HG03439 (cell line): ENCODE data around the gene SMYD3.

Source experiments
- ATAC-seq: cut with Tn5 transposase; IDR thresholded peaks from one replicate; pipeline ENCODE4 v1.9.1; 2021; ENCODE audit warnings: mild to moderate bottlenecking, moderate library complexity; ENCODE audit not compliant: unreplicated experiment

SMYD3 gene

DNA sequence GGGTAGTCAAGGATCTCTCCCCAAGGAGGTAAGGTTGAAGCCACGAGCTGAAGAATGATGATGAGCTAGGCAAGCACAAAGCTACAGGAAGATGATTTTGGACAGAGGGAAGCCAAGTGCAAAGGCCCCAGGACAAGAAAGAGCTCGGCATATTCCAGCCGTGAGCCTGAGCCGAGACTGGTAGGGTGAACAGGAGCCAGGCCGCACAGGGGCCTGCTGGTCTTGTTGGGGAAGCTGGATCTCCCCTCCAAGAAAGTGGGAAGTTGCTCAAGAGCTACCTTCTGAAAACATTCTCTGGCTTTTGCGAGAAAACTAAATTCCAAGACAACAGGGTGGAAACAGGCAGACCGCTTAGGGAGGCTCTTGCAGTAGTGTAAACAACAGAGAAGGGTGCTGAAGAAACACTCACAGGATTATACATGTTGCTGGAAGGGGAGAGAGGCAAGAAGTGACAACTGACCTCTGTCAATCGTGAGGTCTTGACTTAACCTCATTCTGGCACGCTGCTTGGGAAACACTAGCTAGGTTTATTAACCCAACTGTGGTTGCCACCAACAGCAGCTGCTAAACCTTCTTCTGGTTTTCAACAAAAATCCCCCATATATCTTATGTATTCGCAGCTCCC lies 625.2 kb downstream of the SMYD3 start:
- no peak for ATAC-seq

DNA sequence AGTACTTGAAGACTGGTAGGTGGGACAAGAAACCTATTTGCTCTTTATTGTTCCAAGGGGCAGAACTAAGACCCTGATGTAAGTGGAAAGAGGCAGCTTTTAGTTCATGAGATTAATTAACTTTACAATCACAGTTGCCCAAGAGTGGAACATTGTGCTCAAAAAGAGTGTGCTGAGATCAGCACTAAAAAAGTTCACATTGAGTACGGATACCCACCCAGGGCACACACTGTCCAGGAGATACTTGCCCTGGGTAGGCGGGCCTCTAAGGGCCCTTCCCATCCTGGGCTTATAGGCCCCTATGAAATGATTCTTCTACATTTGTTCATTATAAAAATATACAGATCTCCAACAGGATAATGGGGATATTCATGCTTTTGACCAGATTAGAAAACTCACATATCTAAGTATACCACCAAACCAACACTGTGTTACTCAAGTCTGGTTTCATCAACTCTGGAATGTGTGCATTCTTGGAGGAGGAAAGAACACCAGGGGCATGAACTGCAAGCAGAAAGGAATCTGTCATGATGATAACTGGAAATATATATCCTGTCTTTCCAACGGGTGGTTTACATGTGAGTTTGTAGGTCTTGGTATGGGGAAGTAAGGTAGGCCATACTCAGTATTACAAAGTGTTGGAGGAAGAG lies 626.2 kb downstream of the SMYD3 start:
- ATAC-seq = no peak

DNA sequence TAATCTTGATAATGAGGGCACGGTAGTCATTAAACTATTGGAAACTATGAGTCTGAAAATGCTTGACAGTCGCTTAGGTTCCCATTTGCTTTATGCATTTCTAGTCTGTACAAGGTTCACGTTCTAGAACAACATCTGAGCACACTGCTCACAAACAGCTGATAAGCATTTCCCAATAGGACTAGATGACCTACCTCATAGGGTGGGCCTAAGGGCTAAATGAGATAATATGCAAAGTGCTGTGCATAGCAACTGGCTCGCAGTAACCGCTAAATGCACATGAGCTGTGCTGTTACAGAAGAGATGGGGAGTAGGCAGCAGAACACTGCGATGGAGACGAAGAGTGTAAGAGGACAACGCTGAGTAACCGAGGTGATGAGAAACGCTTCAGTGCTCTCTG lies 628.0 kb downstream of the SMYD3 start:
- no peak for ATAC-seq

DNA sequence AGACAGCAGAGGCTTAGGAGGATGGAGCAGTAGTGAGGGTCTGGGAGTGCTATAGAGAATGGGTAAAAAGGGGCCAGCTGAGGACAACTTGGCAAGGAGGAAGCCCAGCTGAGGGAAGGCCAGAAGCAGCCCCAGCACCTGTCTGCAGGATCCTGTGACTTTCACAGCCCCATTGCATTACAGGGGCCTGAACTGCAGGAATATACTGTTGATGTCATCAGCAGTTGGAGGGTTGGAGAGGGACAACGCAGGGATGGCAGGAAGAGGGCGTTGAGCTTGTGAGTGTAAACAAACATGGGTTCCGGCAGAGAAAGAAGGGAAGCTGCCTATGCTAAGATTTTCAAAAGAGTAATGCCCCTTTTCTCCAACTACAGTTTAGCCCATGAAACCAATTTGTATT lies 628.5 kb downstream of the SMYD3 start:
- ATAC-seq = no peak

DNA sequence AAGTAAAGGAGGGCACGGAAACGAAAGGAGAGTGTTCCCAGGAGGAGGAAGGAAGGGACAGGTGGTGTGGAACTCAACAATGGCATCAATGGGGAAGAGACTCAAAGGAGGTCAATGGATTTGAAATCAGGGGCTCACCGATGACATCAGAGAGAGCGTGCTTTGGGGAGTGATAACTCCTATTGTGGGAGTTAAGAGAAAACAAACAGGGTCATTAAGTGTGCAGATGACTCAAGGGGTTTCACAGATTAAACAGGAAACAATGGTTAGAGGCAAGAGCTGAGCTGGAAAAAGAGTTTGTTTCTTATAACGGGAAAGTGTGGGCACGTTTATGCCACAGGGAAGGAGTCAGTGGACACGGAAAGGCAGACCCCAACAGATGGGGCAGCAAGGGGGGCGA lies 629.1 kb downstream of the SMYD3 start:
- no peak for ATAC-seq

DNA sequence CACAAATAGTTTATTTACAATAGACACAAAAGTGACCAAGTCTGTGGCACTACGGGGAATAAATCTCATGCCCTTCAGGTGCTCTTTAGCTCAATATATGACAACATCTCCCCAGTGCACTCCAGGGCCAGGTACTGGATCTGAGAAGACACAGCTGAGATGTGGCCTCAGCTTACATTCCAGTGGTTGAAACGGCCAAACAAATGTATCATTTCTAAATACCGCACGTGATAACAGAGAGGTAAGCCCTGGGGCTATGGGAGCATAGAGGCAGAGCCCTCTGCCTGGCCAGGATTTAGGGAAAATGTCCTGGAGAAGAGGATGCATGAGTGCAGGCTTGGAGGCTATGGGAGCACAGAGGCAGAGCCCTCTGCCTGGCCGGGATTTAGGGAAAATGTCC lies 630.5 kb downstream of the SMYD3 start:
- ATAC-seq = no peak

DNA sequence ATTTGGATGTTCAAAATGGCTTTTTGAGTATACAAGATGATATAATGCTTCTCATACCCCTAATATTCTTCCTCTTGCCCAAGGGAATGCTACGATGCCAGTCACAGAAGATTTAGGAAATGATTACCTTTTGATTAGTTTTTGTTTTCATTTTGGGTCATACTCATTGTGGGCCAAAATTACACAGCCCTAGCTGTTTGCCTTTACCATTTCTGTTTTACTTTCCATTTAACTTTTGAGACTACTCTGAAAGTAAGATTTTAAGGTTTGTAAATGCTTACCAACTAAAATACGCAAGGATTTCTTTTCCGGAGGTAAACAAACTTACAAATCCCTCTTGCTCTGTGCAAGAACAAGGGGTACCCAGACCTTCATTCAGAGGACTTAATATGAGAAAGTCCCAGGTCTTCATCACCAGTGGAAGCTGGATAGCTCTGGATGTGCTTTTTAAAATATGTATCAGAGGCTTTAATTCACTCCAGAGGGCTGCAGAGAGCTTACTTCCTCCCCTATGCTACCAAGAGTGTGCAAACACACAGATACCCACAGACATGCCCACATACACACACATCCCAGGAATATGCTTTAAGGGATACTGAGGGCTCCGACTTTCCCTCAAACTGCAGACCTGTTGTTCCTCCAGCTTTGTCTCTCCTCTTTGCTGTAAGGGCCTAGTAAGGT lies 631.4 kb downstream of the SMYD3 start:
- ATAC-seq = no peak

DNA sequence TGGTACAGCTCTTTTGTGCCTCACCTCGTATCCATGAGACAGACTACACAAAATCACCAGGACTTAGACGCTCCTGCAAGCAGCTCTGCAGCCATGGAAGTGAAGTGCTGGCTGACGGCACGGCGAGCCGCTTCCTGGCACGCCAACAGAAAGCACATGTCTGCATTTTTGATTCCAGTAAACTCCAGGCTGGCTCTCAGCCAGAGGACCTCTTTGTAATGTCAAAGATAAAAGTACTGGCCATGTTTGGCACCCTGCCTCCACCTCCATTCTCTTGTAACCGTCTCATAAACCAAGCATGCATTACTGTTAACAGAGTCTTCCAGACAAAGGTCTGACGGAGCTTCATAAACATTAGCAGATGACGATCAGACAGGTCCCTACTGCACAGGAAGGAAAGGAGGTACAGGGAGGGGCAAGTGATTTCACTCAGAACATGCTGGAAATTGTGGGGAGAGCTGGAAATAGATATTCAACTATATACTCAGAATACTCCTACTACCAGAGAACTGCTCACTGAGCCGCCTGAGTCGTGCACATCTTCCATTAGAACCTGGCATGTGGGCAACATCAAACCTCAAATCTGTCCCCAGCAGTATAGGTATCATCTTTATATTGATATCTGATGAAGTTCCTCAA lies 632.0 kb downstream of the SMYD3 start:
- no peak for ATAC-seq

DNA sequence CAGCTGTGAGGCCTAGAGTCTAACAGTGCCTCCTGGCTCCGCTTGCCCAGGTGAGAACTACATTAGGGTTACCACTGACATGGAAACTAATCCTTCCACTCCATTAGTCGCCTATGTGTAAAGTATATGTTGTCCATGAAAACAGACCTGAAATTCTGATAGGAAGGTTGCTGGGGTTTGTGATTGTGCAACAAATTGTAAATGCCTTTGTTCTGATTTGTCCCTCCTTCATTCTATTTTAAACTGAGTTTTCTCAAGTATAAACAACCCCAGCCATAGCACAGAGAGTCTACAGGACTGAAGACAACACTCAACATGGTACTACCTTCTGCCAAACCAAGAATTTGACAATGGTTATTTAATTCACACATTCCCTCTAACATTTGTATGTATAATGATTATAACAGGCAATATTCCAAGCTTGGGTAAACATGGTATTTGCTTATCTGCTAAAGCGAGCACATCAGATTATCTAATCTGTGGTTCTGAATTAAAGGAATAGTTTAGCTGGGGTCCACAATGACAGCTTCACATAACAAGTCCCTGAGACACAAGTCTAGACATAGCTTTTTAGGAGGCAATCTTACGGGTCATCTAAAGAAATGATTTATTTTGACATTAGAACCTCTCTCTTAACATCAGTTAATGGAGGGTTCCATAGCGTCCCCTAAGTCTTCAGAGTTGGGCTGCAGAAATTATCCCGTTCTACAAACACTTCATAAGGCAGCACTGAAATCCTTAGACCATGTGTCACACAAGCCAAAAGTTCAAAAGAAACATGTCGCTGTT lies 633.0 kb downstream of the SMYD3 start:
- no peak for ATAC-seq

DNA sequence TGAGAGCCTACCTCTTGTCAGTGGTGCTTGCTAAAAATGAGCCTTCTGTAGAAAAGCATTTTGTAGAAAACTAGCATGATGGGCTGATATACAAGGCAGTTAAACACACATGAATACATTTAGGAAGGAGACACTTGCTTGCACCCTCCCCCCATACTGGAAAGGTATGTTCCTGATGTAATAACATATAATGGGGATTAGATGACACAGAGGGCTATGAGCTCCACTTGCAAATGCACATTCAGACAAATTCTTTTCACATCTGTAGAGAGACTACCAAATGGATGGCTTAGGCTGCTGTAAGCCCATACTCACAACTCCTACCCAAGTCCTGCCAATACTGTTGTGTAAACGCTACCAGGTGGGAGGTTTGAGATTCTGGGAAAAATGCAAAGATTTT lies 634.0 kb downstream of the SMYD3 start:
- ATAC-seq = no peak

DNA sequence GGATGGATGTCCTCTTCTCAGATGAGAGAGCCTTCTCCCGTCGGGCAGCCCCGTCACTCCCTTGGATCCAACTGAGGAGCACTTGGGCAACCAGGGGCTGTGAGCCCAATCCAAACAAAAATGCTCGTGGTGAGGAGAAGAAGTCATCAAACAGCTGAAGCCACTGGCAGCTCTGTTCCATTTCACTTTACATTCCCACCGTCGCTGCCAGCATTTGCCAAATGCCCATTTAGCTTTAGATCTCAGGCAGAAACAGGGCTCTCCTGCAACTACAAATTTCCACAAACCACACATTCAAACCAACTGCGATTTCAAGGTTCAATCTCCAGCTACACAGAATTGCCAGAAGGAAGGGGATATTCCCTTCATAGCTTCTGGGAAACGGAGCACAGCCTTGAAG lies 634.6 kb downstream of the SMYD3 start:
- ATAC-seq = no peak

DNA sequence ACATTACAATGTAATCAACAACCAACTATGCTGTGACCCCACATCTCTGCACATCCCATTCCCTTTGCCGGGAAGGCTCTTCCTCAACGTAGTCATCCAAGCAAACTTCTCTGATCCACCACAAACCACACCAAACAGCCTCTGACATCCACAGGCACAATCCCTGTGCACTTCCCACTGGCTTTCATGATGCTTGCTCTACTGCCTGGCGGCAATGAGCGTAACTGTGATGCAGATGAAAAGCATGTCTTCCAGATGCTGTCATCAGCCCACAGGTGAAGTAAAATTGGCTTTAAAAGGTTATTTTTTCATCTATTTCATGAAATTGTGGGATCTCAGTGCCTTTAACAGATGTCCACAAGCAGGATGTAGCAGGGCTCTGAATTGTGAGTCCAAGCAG lies 635.2 kb downstream of the SMYD3 start:
- ATAC-seq = no peak

DNA sequence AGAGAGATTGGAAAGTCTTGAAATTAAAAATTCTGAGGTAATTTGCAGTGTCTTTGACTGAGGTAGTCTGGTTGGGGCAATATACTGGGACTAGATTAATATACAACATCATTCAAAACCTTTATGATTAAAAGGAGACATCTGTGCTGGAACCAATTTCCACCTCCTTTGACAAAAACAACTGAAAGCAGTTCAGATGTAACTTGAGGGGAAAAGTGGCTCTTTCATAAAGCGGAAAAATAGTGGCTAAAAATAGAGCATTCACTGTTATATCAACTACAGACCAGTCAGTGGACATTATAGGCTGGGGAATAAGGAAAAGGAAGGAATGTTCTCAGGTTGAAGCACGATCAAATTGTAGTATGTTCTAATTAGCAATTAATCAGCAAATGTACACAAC lies 635.9 kb downstream of the SMYD3 start:
- no peak for ATAC-seq

DNA sequence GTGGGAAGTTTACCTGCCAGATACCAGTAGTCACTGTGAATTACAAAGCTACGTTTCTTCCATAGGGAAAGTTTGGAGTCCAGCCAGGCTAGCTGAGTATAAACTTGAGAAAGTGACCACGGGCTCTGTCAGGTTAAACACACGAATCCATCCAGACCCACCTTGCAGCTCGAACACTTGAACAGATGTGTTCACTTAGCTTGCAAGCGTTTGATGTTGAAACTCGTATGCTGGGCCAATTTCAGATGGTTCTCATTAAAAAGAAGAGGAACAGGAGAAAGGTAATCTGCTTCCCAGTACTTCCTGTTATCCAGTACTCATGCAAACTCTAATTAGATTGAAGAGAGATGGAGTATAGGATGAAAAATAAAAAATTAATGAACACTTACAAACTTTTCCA lies 636.4 kb downstream of the SMYD3 start:
- no peak for ATAC-seq

DNA sequence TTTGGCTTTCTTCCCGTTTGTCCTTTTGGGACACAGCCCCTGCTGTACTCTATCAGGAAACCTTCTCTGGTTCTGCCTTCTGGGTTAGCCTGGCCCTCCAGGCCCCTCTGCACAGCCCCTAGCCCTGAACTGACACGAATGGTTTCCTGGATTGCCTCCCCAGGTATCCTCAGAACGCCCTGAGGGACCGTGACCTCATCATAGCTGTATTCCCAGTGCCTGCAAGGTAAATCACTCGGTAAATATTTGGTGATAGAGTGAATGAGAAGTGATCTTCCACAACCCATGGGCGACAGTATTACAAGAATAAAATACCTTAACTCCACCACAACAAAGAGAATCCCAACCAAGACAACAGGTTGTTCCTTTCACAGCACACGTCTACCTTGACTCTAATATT lies 637.2 kb downstream of the SMYD3 start:
- ATAC-seq = no peak

DNA sequence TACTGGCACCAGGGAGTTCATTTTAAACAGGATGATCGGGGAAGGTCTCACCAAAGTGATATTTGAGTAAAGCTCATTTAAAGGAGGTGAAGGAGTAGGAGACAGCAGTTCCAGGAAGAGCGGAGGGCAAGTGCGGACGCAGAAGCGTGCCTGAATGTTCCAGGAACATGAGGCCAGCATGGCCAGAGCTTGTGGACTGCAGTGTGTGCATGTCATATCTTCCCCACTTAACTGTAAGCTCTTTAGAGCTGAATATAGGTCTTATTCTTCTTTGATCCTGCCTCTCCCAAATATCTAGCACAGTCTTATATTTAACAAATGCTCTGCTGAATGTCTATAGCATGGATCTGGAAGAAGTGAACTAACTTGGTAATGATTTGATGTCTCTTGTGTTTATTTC lies 639.3 kb downstream of the SMYD3 start:
- ATAC-seq = no peak

DNA sequence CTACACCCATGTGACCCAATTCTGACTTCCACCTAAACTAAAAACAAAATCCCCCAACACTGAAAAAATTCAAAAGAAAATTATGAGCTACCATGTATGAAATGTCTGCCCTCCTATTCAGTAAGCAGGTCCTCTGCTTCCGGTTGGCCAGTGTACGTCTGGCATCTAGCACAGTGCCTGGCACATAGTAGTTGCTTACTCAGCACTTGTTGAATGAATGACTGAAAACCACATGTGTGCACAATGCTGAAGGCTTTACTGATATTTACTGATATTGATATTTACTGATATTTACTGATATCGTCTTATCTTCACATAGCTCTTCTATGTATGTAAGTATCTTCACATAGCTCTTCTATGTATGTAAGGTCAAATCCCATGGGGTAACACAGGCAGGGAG lies 642.2 kb downstream of the SMYD3 start:
- no peak for ATAC-seq

DNA sequence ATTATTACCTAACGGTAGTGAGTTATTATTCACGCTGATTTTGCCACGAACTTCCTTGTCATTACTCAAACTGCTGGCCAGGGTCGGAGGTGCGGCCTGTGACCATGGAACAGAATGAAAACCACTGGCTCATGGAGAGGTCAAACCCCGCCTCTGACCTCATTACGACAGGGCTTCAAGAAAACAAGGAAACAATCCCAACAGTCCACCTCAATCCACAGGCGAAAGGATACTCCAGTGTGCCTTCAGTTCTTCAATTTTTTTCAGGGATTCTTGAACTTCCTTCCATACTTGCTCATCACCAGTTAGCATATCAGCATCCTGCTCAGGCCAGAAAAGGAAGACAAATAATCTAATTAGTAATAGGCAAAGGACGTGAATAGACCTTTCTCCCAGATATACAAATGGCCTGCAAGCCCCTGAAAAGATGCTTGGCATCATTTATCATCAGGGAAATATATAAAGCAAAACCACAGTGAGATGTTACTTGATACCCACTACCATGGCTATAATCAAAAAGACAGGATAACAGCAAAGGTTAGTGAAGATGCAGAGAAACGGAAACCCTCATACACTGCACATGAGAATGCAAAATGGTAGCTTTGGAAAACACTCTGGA lies 643.4 kb downstream of the SMYD3 start:
- ATAC-seq = no peak

DNA sequence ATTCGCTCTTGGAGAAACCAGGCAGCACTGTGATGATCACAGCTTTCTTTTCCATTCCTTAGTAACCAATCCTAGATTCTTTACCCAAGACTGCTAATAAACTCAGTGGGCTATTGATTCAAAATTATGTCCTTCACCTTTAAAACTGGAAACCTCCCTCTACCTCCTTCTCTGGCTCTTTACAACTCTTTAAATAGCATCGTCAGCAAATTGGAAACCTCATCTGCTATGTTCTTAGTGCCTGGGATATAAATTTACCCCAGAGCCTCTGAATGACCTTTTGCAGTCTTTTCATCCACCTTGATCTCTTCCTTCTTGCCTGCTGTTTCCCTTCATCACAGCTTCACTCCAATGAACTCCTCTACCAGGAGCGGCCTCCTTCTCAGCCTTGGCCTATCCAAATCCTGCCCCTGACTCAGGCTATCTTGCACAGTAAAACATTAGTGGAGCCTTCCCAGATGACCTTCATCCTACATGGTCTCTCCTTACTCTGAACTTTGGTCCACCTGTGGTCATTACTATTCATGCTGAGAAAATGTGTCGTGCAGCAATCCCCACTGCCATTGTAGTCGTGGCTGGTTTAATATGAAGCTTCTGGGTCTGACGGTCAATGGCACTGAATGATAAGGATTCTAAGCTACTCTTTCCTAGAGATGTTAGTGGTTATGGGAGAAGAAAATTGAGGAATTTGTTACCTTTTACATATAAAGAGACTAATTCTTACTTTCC lies 644.1 kb downstream of the SMYD3 start:
- no peak for ATAC-seq
